WTC11 (cell line): Measurements from ENCODE around the gene SLIT1. TPM values are rescaled to one million over a fixed set of nuclear protein-coding genes. Genes with fewer than 3 reads are reported as not detected.

ENCODE experiments used
- ATAC-seq: fragments of 200-7000 bp; cut with Tn5 transposase; 2 replicates; pipeline ENCODE4 v1.10.0; 2021; ENCODE audit warnings: mild to moderate bottlenecking, moderate library complexity
- CTCF ChIA-PET: fragments of 300-600 bp; sonication (Branson Sonifier 250); formaldehyde crosslinking; loops from one replicate; lab custom pipeline; 2021; ENCODE audit warnings: antibody characterized with exemption; lab: Charles Lee
- POLR2A ChIA-PET: fragments of 350-600 bp; sonication (Branson Sonifier 250); formaldehyde crosslinking; loops from one replicate; lab custom pipeline; 2021; ENCODE audit warnings: antibody characterized with exemption; lab: Charles Lee
- DNase-seq: peaks from one replicate; pipeline ENCODE4 v3.0.0; 2021; ENCODE audit warnings: low spot score
- H3K27ac Mint-ChIP-seq: 2 replicates; pipeline ENCODE4 v1.8.0; 2021; ENCODE audit warnings: mixed read lengths
- H3K27me3 Mint-ChIP-seq: 2 replicates; pipeline ENCODE4 v1.8.0; 2021; ENCODE audit warnings: low read depth, mild to moderate bottlenecking, moderate library complexity, mixed read lengths
- H3K36me3 Mint-ChIP-seq: 2 replicates; pipeline ENCODE4 v1.8.0; 2021; ENCODE audit warnings: mixed read lengths
- H3K4me1 Mint-ChIP-seq: 2 replicates; pipeline ENCODE4 v1.8.0; 2022; ENCODE audit warnings: mixed read lengths
- H3K4me3 Mint-ChIP-seq: 2 replicates; pipeline ENCODE4 v1.8.0; 2021; ENCODE audit warnings: mild to moderate bottlenecking, moderate library complexity, mixed read lengths
- H3K9me3 Mint-ChIP-seq: 2 replicates; pipeline ENCODE4 v1.8.0; 2021; ENCODE audit warnings: mixed read lengths
- AFF4 ChIP-seq: sonication (generic); formaldehyde crosslinking; IDR thresholded peaks from 2 replicates; pipeline ENCODE4 v1.8.1; 2023; ENCODE audit warnings: mild to moderate bottlenecking, missing genetic modification reagents, borderline replicate concordance
- AR ChIP-seq: fragments of 250-450 bp; sonication (Bioruptor Pico); IDR thresholded peaks from 2 replicates; pipeline ENCODE4 v1.9.0; 2021; ENCODE audit warnings: mild to moderate bottlenecking
- CREM ChIP-seq: sonication (generic); formaldehyde crosslinking; IDR thresholded peaks from 2 replicates; pipeline ENCODE4 v1.8.1; 2022; ENCODE audit warnings: mild to moderate bottlenecking, missing genetic modification reagents, moderate library complexity
- EMX1 ChIP-seq: fragments of 250-450 bp; sonication (Bioruptor Pico); IDR thresholded peaks from 2 replicates; pipeline ENCODE4 v1.8.0; 2021; ENCODE audit warnings: mild to moderate bottlenecking
- FOXP1 ChIP-seq: sonication (generic); formaldehyde crosslinking; IDR thresholded peaks from 2 replicates; pipeline ENCODE4 v1.8.0; 2022; ENCODE audit warnings: missing genetic modification reagents, mild to moderate bottlenecking, moderate library complexity, borderline replicate concordance
- GRHL2 ChIP-seq: fragments of 250-450 bp; sonication (Bioruptor Pico); IDR thresholded peaks from 2 replicates; pipeline ENCODE4 v1.8.0; 2022; ENCODE audit warnings: mild to moderate bottlenecking, moderate library complexity; ENCODE audit not compliant: insufficient replicate concordance, severe bottlenecking
- NR1H2 ChIP-seq: sonication (generic); formaldehyde crosslinking; IDR thresholded peaks from 2 replicates; pipeline ENCODE4 v1.9.0; 2021; ENCODE audit warnings: mild to moderate bottlenecking, moderate library complexity, missing genetic modification reagents
- SMAD3 ChIP-seq: sonication (generic); formaldehyde crosslinking; IDR thresholded peaks from 2 replicates; pipeline ENCODE4 v1.8.0; 2022; ENCODE audit warnings: missing genetic modification reagents, mild to moderate bottlenecking, borderline replicate concordance
- USF1 ChIP-seq: sonication (generic); formaldehyde crosslinking; IDR thresholded peaks from 2 replicates; pipeline ENCODE4 v1.8.0; 2022; ENCODE audit warnings: mild to moderate bottlenecking, missing genetic modification reagents
- ZNF263 ChIP-seq: sonication (generic); formaldehyde crosslinking; IDR thresholded peaks from 2 replicates; pipeline ENCODE4 v1.8.1; 2022; ENCODE audit warnings: low read depth, mild to moderate bottlenecking, moderate library complexity, missing genetic modification reagents
- total RNA-seq: library from RNA; stranded (reverse); gene quantifications from 3 replicates; pipeline ENCODE4 v1.2.3, GENCODE V29; 2021
- TF ChIP-seq, protein P1 (sequence below): fragments of 200-600 bp; IDR thresholded peaks from 2 replicates; pipeline ENCODE4 v1.8.0; 2022; ENCODE audit warnings: antibody characterized with exemption
- TF ChIP-seq, protein P2 (sequence below): sonication (generic); formaldehyde crosslinking; IDR thresholded peaks from 2 replicates; pipeline ENCODE4 v1.8.1; 2023; ENCODE audit warnings: mild to moderate bottlenecking, moderate library complexity, missing genetic modification reagents

The SLIT1 gene
- total RNA-seq, 1 experiment from 2014 or later = 1.6 TPM

DNA sequence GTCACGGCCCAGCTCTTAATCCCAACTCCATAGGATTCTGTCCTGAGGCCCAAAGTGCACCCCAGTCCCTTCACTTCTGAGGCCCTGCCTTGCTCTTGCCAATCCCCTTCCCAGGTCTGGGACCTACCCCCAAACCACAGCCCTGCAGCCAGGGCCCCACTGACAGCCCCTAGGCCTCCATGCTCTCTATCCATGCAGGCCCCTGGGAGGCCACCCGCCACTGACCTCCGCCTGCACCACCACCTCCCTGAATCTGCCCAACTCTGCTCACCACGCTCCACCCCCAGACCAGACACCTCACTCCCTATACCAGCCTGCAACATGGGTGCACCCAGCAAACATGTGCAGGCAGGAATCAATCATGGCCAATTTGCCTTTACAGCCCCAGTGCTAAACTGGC is 10.2 kb downstream of the SLIT1 start (continued):
- TF ChIP-seq, protein P1, sequence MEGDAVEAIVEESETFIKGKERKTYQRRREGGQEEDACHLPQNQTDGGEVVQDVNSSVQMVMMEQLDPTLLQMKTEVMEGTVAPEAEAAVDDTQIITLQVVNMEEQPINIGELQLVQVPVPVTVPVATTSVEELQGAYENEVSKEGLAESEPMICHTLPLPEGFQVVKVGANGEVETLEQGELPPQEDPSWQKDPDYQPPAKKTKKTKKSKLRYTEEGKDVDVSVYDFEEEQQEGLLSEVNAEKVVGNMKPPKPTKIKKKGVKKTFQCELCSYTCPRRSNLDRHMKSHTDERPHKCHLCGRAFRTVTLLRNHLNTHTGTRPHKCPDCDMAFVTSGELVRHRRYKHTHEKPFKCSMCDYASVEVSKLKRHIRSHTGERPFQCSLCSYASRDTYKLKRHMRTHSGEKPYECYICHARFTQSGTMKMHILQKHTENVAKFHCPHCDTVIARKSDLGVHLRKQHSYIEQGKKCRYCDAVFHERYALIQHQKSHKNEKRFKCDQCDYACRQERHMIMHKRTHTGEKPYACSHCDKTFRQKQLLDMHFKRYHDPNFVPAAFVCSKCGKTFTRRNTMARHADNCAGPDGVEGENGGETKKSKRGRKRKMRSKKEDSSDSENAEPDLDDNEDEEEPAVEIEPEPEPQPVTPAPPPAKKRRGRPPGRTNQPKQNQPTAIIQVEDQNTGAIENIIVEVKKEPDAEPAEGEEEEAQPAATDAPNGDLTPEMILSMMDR = no peak

DNA sequence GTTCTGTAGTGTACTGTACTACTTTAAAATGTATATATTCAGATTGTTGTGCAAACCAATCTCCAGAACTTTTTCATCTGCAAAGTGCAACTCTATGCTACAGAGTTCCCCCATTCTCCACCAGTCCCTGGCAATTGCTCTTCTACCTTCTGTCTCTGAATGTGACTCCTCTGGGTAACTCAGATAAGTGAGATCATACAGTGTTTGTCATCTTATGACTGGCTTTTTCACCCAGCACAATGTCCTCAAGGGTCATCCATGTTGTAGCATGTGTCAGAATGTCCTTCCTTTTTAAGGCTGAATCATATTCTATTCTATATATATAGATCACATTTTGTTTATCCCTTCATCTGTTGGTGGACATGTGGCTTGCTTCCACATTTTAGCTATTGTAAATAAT is 10.8 kb downstream of the SLIT1 start:
- POLR2A ChIA-PET = no interaction called here

GRCh38 chr10:97174276-97174775 is 11.4 kb downstream of the SLIT1 start:
- Mint-ChIP-seq H3K27me3 (peaks cover 6% of the 10 kb centered on the region), H3K4me1 (peaks cover 12% of the 10 kb centered on the region), H3K4me3 (no peak overlapping the region), H3K9me3 (no peaks in the 10 kb centered on the region), H3K27ac (no peak overlapping the region), H3K36me3 (no peaks in the 10 kb centered on the region)
- CTCF ChIA-PET = interaction anchor here (0.6 to 4.7 kb wide), 6 partner anchors 22 to 534 kb away, joined by 3 to 24 read pairs (median 6); no protein-coding TSS in a partner anchor
- POLR2A ChIA-PET = no interaction called here
- DNase-seq = no peak
- ATAC-seq = no peak
- TF ChIP-seq FOXP1 (no peak), AFF4 (no peak), EMX1 (no peak), USF1 (CRISPR knock-in tag) (no peak), SMAD3 (CRISPR knock-in tag) (no peak), AR (CRISPR knock-in tag) (no peak)
- TF ChIP-seq, protein P1 = no peak
- TF ChIP-seq, protein P2, sequence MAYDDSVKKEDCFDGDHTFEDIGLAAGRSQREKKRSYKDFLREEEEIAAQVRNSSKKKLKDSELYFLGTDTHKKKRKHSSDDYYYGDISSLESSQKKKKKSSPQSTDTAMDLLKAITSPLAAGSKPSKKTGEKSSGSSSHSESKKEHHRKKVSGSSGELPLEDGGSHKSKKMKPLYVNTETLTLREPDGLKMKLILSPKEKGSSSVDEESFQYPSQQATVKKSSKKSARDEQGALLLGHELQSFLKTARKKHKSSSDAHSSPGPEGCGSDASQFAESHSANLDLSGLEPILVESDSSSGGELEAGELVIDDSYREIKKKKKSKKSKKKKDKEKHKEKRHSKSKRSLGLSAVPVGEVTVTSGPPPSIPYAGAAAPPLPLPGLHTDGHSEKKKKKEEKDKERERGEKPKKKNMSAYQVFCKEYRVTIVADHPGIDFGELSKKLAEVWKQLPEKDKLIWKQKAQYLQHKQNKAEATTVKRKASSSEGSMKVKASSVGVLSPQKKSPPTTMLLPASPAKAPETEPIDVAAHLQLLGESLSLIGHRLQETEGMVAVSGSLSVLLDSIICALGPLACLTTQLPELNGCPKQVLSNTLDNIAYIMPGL = no peak

More for the DNA sequence above, 10.8 kb downstream of the SLIT1 start:
- CTCF ChIA-PET = interaction anchor here (0.6 to 2.6 kb wide), 4 partner anchors 21 to 534 kb away, joined by 3 to 10 read pairs (median 6); no protein-coding TSS in a partner anchor
- no peak overlapping the region for H3K27ac Mint-ChIP-seq
- DNase-seq (no peak), ATAC-seq (no peak)
- TF ChIP-seq NR1H2 (CRISPR knock-in tag) (no peak), GRHL2 (CRISPR knock-in tag) (no peak), ZNF263 (no peak), CREM (CRISPR knock-in tag) (no peak)
- TF ChIP-seq, protein P1 = no peak
- H3K9me3 Mint-ChIP-seq = no peaks in the 10 kb centered on the region
- H3K27me3 Mint-ChIP-seq = peaks cover 9% of the 10 kb centered on the region
- H3K4me1 Mint-ChIP-seq = peaks cover 10% of the 10 kb centered on the region
- no peak overlapping the region for H3K4me3 Mint-ChIP-seq
- H3K36me3 Mint-ChIP-seq = no peaks in the 10 kb centered on the region
